B cell (primary cell): ENCODE results near the gene PTPRO. TPM values are rescaled to one million over a fixed set of nuclear protein-coding genes. Genes with fewer than 3 reads are reported as not detected.

Experiments used
- ATAC-seq: fragments of 200-7000 bp; cut with Tn5 transposase; one replicate; pipeline ENCODE4 v1.10.0; 2021; ENCODE audit warnings: low read depth, mild to moderate bottlenecking, moderate number of reproducible peaks, moderate library complexity
- CTCF ChIA-PET: fragments of 350-600 bp; sonication (Branson Sonifier 250); formaldehyde crosslinking; loops from one replicate; lab custom pipeline; 2021; ENCODE audit warnings: antibody characterized with exemption, inconsistent platforms; lab: Charles Lee
- POLR2A ChIA-PET: fragments of 350-600 bp; sonication (Branson Sonifier 250); formaldehyde crosslinking; loops from one replicate; lab custom pipeline; 2021; ENCODE audit warnings: antibody characterized with exemption; lab: Charles Lee
- DNase-seq: peaks from one replicate; pipeline ENCODE4 v3.0.0; 2013
- H2AFZ ChIP-seq: 2 replicates; pipeline ENCODE4 v1.6.1; 2012; ENCODE audit warnings: mild to moderate bottlenecking, low read depth, low read length; ENCODE audit not compliant: insufficient read depth, poor library complexity, severe bottlenecking
- H3K27ac ChIP-seq, 2 donors: 1 replicate in 1 of 2; 2 replicates in 1 of 2; pipeline ENCODE4 v1.5.1; 2012 to 2013; ENCODE audit warnings: low read length in 2 of 2, mild to moderate bottlenecking in 2 of 2, moderate library complexity in 1 of 2
- H3K27me3 ChIP-seq, 4 experiments: fragments of 200-600 bp in 1 of 4; sonication (generic) in 1 of 4; replicated peaks in 1 of 4; 1 replicate in 2 of 4; 2 replicates in 2 of 4; pipeline versions ENCODE4 v1.6.1 to v1.7.0; 2013 to 2016; ENCODE audit warnings: low read length in 3 of 4, mild to moderate bottlenecking in 2 of 4, mixed read lengths in 1 of 4, moderate library complexity in 1 of 4; ENCODE audit not compliant: insufficient read depth in 4 of 4, control insufficient read depth in 3 of 4; ENCODE audit errors: control extremely low read depth in 1 of 4
- H3K36me3 ChIP-seq, 2 experiments: replicated peaks in 1 of 2; 1 replicate in 1 of 2; 2 replicates in 1 of 2; pipeline versions ENCODE4 v1.6.1 to v1.7.1; 2013; ENCODE audit warnings: low read length in 1 of 2; ENCODE audit not compliant: insufficient read depth in 2 of 2, control insufficient read depth in 1 of 2; ENCODE audit errors: control extremely low read depth in 1 of 2, extremely low read depth in 1 of 2
- H3K4me1 ChIP-seq, 2 donors: fragments of 200-600 bp in 1 of 2; sonication (generic) in 1 of 2; 1 replicate in 1 of 2; 2 replicates in 1 of 2; pipeline versions ENCODE4 v1.5.1 to v1.6.1; 2013 to 2017; ENCODE audit warnings: low read length in 2 of 2; ENCODE audit not compliant: control insufficient read depth in 2 of 2, insufficient read depth in 2 of 2
- H3K4me2 ChIP-seq: replicated peaks from 2 replicates; pipeline ENCODE3; 2012; ENCODE audit warnings: mild to moderate bottlenecking, low read depth, low read length; ENCODE audit not compliant: poor library complexity, severe bottlenecking
- H3K4me3 ChIP-seq, 5 experiments: fragments of 200-600 bp in 1 of 5; sonication (generic) in 1 of 5; 1 replicate in 3 of 5; 2 replicates in 2 of 5; pipeline versions ENCODE4 v1.5.1 to v1.7.0; 2011 to 2016; ENCODE audit warnings: low read length in 4 of 5, mild to moderate bottlenecking in 4 of 5, low read depth in 2 of 5, control low read depth in 1 of 5, moderate library complexity in 1 of 5; ENCODE audit not compliant: insufficient read depth in 1 of 5; ENCODE audit errors: control extremely low read depth in 1 of 5, extremely low read depth in 1 of 5
- H3K79me2 ChIP-seq: fragments of 200-600 bp; sonication (generic); one replicate; pipeline ENCODE4 v1.6.0; 2016; ENCODE audit warnings: low read length; ENCODE audit not compliant: control insufficient read depth, insufficient read depth
- H3K9ac ChIP-seq: fragments of 200-600 bp; sonication (generic); 2 replicates; pipeline ENCODE4 v1.6.1; 2017; ENCODE audit warnings: mild to moderate bottlenecking, low read length, moderate library complexity
- H3K9me3 ChIP-seq, 3 donors: one replicate each; pipeline versions ENCODE4 v1.6.1 to v1.7.1; 2013; ENCODE audit warnings: low read length in 2 of 3; ENCODE audit not compliant: control insufficient read depth in 2 of 3, insufficient read depth in 1 of 3; ENCODE audit errors: control extremely low read depth in 1 of 3
- H4K20me1 ChIP-seq: 2 replicates; pipeline ENCODE4 v1.6.0; 2012; ENCODE audit warnings: mild to moderate bottlenecking, low read length; ENCODE audit not compliant: insufficient read depth, control insufficient read depth, poor library complexity, severe bottlenecking
- H3K27ac Mint-ChIP-seq: one replicate; pipeline ENCODE4 v1.8.0; 2021; ENCODE audit warnings: mixed read lengths
- H3K27me3 Mint-ChIP-seq: one replicate; pipeline ENCODE4 v1.8.0; 2021; ENCODE audit warnings: mixed read lengths
- H3K4me1 Mint-ChIP-seq: one replicate; pipeline ENCODE4 v1.8.0; 2021; ENCODE audit warnings: mixed read lengths
- H3K4me3 Mint-ChIP-seq: one replicate; pipeline ENCODE4 v1.8.0; 2021; ENCODE audit warnings: mixed read lengths
- H3K9me3 Mint-ChIP-seq: one replicate; pipeline ENCODE4 v1.8.0; 2022; ENCODE audit warnings: mixed read lengths; ENCODE audit not compliant: insufficient read depth
- EZH2 ChIP-seq: IDR thresholded peaks from 2 replicates; pipeline ENCODE4 v1.6.1; 2012; ENCODE audit warnings: borderline replicate concordance, low read depth, mild to moderate bottlenecking, moderate library complexity, low read length; ENCODE audit not compliant: insufficient read depth, poor library complexity, severe bottlenecking
- WGBS: methylation state at CpG from one replicate; pipeline ENCODE4 v1.1.5; 2013; ENCODE audit warnings: missing lambda C conversion rate; ENCODE audit not compliant: insufficient coverage; 5-methylcytosine and 5-hydroxymethylcytosine counted together
- intact Hi-C: fragments of 100-400 bp; cut with micrococcal nuclease; formaldehyde crosslinking; loops from one replicate; pipeline ENCODE4 v1.10.0; 2022
- polyA plus RNA-seq: library from polyadenylated mRNA; depleted of rRNA; stranded (reverse); fragments of >200 nt; gene quantifications from 2 replicates; pipeline ENCODE4 v1.2.3, GENCODE V29; 2012
- total RNA-seq, 2 donors: library from RNA; stranded (reverse); fragments of 120-200 nt in 1 of 2; gene quantifications; 1 replicate in 1 of 2; 2 replicates in 1 of 2; pipeline versions ENCODE4 v1.2.3 to v1.2.4, GENCODE V29; 2013 to 2022
- TF ChIP-seq, protein P1 (sequence below): fragments of 200-600 bp; IDR thresholded peaks from one replicate; pipeline ENCODE4 v1.8.0; 2022; ENCODE audit warnings: antibody characterized with exemption, mild to moderate bottlenecking

Gene PTPRO
- total and polyA plus RNA-seq, 2 donors (not counting 1 experiment from before 2014, with no cell fraction given): 23.1 to 23.6 TPM

DNA sequence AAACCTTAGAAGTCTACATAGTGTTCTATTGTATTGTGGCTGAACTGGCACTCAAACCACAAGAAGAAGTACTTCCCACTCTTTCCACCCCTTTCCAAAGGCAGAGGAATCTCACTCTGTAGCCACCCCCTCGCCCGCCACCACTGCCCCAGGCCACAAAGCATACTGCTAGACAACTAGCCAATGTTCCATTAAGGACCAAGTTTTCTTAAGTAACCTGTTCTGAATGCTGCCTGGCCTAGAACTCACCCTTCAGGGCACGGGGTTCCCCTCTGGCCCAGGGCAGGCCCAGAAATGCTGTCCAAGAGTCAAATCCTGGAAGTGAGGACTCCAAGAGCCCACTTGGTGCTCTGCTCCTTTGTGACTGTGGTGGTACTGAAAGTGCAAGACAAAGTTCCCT, 15.7 kb upstream of the PTPRO start:
- H3K4me3 ChIP-seq: no peak overlapping the region
- POLR2A ChIA-PET: no interaction called here
- TF ChIP-seq, protein P1, sequence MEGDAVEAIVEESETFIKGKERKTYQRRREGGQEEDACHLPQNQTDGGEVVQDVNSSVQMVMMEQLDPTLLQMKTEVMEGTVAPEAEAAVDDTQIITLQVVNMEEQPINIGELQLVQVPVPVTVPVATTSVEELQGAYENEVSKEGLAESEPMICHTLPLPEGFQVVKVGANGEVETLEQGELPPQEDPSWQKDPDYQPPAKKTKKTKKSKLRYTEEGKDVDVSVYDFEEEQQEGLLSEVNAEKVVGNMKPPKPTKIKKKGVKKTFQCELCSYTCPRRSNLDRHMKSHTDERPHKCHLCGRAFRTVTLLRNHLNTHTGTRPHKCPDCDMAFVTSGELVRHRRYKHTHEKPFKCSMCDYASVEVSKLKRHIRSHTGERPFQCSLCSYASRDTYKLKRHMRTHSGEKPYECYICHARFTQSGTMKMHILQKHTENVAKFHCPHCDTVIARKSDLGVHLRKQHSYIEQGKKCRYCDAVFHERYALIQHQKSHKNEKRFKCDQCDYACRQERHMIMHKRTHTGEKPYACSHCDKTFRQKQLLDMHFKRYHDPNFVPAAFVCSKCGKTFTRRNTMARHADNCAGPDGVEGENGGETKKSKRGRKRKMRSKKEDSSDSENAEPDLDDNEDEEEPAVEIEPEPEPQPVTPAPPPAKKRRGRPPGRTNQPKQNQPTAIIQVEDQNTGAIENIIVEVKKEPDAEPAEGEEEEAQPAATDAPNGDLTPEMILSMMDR: no peak
- no peak for TF ChIP-seq EZH2

DNA sequence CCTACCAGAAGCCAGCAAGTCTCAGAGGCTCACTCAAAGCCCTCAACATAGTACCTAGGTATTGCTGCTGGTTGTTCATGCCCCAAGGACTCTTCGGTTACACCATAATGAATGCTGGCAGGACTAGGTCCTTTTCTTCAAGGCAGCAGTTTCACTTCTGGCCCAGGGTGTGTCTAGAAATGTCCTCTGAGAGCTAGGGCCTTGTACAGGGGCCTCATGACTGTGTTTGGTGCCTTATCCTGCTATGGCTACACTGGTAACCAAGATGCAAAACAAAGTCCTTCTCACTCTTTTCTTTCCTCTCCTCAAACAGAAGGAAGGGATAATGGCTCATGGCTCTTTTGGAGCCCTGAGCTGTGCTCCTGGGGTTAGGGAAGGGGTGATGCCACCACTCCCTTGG, 15.2 kb upstream of the PTPRO start:
- Histone ChIP-seq H3K27ac (no peak overlapping the region), H3K9me3 (peaks cover 0 to 4% (median 0%) of the 10 kb centered on the region in 3 donors), H3K27me3 (peaks cover 0 to 4% (median 0%) of the 10 kb centered on the region in 4 experiments), H3K36me3 (no peaks in the 10 kb centered on the region), H3K4me3 (no peak overlapping the region), H3K9ac (no peak overlapping the region), H3K4me1 (no peaks in the 10 kb centered on the region), H3K79me2 (no peaks in the 10 kb centered on the region), H4K20me1 (no peaks in the 10 kb centered on the region), H3K4me2 (no peak overlapping the region), H2AFZ (no peak overlapping the region)
- Mint-ChIP-seq H3K4me3 (no peak overlapping the region), H3K27me3 (peaks cover 2% of the 10 kb centered on the region), H3K4me1 (no peaks in the 10 kb centered on the region), H3K27ac (no peak overlapping the region), H3K9me3 (no peaks in the 10 kb centered on the region)
- TF ChIP-seq, protein P1: no peak
- no peak for TF ChIP-seq EZH2
- ChIA-PET CTCF (no interaction called here), POLR2A (no interaction called here)
- 100% methylated on average over 1 of the region's 1 CpG for WGBS
- no peak for ATAC-seq
- intact Hi-C loops: no loop called here
- DNase-seq: no peak

More for the DNA sequence above, 15.7 kb upstream of the PTPRO start:
- Histone ChIP-seq H3K27me3 (peaks cover 0 to 4% (median 0%) of the 10 kb centered on the region in 4 experiments), H3K36me3 (no peaks in the 10 kb centered on the region), H3K79me2 (no peaks in the 10 kb centered on the region), H4K20me1 (no peaks in the 10 kb centered on the region), H3K9ac (no peak overlapping the region), H3K27ac (no peak overlapping the region), H3K4me1 (no peaks in the 10 kb centered on the region), H2AFZ (no peak overlapping the region), H3K9me3 (peaks cover 0 to 4% (median 0%) of the 10 kb centered on the region in 3 donors), H3K4me2 (no peak overlapping the region)
- ATAC-seq (no peak), DNase-seq (no peak)
- H3K9me3 Mint-ChIP-seq: no peaks in the 10 kb centered on the region
- no peaks in the 10 kb centered on the region for H3K4me1 Mint-ChIP-seq
- H3K27me3 Mint-ChIP-seq: peaks cover 2% of the 10 kb centered on the region
- intact Hi-C loops: no loop called here
- H3K4me3 Mint-ChIP-seq: no peak overlapping the region
- WGBS: 95% methylated on average over 2 of the region's 3 CpGs
- CTCF ChIA-PET: no interaction called here
- H3K27ac Mint-ChIP-seq: no peak overlapping the region
